Uterus (tissue), 4 donors: ENCODE results near the gene HMSD. TPM values are rescaled to one million over a fixed set of nuclear protein-coding genes. Genes with fewer than 3 reads are reported as not detected.
A peak's percentile ranks its signal among the peaks of the same experiment; 100 is the strongest.

Experiments used
- DNase-seq, 2 donors: peaks; one replicate each; pipeline ENCODE4 v3.0.0-alpha.2; 2019 to 2020
- H3K27ac ChIP-seq, 2 donors: fragments of 200-600 bp; sonication (generic); 1 replicate in 1 of 2; 2 replicates in 1 of 2; pipeline ENCODE4 v1.5.1; 2016 to 2018
- H3K27me3 ChIP-seq, 2 donors: fragments of 200-600 bp; sonication (generic); one replicate each; pipeline ENCODE4 v1.5.1; 2018 to 2019; ENCODE audit warnings: control low read depth in 1 of 2
- H3K36me3 ChIP-seq, 2 donors: fragments of 200-600 bp; sonication (generic); one replicate each; pipeline ENCODE4 v1.5.1; 2019; ENCODE audit warnings: control low read depth in 1 of 2
- H3K4me1 ChIP-seq, 2 donors: fragments of 200-600 bp; sonication (generic); one replicate each; pipeline ENCODE4 v1.5.1; 2018 to 2019; ENCODE audit warnings: control low read depth in 1 of 2
- H3K4me3 ChIP-seq, 2 donors: fragments of 200-600 bp; sonication (generic); 1 replicate in 1 of 2; 2 replicates in 1 of 2; pipeline ENCODE4 v1.5.1; 2018 to 2019; ENCODE audit warnings: mild to moderate bottlenecking in 1 of 2
- H3K9me3 ChIP-seq, 2 donors: fragments of 200-600 bp; sonication (generic); one replicate each; pipeline ENCODE4 v1.5.1; 2019; ENCODE audit warnings: control low read depth in 1 of 2
- POLR2A ChIP-seq, 2 donors: fragments of 450-650 bp; IDR thresholded peaks; one replicate each; pipeline ENCODE4 v1.6.1; 2016; ENCODE audit warnings: antibody characterized with exemption in 2 of 2, mild to moderate bottlenecking in 1 of 2, moderate library complexity in 1 of 2
- intact Hi-C: fragments of 100-400 bp; cut with DNase I; formaldehyde crosslinking; loops from one replicate; pipeline ENCODE4 v1.15.1; 2023; ENCODE audit warnings: low total_unique reads
- total RNA-seq, 4 donors: library from RNA; depleted of rRNA in 3 of 4; stranded (reverse); fragments of >200 nt in 3 of 4; gene quantifications; one replicate each; pipeline versions ENCODE4 v1.1.0 to v1.2.4, GENCODE V29; 2014 to 2023
- TF ChIP-seq, protein P1 (sequence below), 4 experiments: fragments of 200-600 bp in 2 of 4; fragments of 450-650 bp in 2 of 4; sonication (generic) in 2 of 4; IDR thresholded peaks; one replicate each; pipeline ENCODE4 v1.5.1; 2016 to 2019; ENCODE audit warnings: antibody characterized with exemption in 4 of 4, mild to moderate bottlenecking in 2 of 4, moderate library complexity in 1 of 4
- donor health status: DM: yes; HTN: yes; CAD: no.

The HMSD gene
- total RNA-seq, 4 donors from 2014 or later = 0.28 TPM; not detected in 3

DNA sequence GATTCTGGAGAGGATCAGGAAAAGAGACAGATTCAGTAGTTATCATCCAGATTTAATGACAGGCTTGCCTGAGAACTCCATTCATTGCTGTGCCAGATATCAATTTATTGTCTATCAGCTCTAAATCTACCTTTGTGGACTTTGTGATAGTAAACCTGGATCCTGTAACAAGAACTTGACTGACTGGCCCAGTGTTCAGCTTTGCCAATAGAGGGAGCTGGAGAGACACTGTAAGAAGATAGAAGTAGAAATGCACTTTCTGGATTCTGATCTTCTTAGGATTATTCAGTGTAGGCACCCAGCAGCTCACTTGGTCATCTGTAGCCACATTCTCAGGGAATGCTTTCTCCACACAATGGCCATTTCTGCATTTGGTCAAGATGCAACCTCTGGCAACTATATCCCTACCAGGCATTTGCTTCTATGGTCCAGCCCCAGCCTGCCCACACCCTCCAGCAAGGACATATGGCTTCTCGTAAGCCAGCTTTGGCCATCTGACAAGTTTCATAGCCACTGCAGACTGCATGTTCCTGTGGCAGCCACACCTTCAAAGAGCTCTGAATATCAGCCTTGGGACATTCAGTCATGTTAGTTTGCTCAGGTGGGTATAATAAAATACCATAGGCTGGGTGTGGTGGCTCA lies 14.6 kb downstream of the HMSD start:
- no peaks in the 10 kb centered on the region for H3K9me3 ChIP-seq
- peak in 1 of 2 donors; percentile 28 for DNase-seq
- no peaks in the 10 kb centered on the region for H3K36me3 ChIP-seq
- no peaks in the 10 kb centered on the region for H3K4me1 ChIP-seq
- no peak overlapping the region for H3K4me3 ChIP-seq
- H3K27me3 ChIP-seq = no peaks in the 10 kb centered on the region
- TF ChIP-seq, protein P1, sequence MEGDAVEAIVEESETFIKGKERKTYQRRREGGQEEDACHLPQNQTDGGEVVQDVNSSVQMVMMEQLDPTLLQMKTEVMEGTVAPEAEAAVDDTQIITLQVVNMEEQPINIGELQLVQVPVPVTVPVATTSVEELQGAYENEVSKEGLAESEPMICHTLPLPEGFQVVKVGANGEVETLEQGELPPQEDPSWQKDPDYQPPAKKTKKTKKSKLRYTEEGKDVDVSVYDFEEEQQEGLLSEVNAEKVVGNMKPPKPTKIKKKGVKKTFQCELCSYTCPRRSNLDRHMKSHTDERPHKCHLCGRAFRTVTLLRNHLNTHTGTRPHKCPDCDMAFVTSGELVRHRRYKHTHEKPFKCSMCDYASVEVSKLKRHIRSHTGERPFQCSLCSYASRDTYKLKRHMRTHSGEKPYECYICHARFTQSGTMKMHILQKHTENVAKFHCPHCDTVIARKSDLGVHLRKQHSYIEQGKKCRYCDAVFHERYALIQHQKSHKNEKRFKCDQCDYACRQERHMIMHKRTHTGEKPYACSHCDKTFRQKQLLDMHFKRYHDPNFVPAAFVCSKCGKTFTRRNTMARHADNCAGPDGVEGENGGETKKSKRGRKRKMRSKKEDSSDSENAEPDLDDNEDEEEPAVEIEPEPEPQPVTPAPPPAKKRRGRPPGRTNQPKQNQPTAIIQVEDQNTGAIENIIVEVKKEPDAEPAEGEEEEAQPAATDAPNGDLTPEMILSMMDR (IDR thresholded peaks at IDR 0.05) = peak; percentile 50 to 56 (median 54)
- no peak for TF ChIP-seq POLR2A (IDR thresholded peaks at IDR 0.05)
- intact Hi-C loops = no loop called here
- H3K27ac ChIP-seq = no peak overlapping the region

DNA sequence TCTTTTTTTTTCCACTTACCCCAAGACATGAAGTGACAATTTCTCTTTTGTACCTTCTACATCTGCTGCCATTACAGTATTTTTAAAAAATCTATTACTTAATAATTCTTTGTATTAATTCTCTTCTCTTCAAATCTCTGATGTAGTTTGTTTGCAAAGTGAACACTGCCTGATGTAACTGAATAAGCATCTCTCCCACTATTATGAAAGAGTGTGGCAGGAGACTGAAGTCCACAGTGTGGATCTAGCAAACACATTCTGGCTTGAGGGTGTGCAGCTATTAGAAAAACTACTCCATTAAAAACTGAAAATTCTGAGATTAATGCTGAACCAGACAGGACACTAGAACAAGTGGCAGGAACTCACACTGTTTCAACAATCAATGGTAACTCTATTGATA lies 15.8 kb downstream of the HMSD start:
- H3K4me1 ChIP-seq = no peaks in the 10 kb centered on the region

DNA sequence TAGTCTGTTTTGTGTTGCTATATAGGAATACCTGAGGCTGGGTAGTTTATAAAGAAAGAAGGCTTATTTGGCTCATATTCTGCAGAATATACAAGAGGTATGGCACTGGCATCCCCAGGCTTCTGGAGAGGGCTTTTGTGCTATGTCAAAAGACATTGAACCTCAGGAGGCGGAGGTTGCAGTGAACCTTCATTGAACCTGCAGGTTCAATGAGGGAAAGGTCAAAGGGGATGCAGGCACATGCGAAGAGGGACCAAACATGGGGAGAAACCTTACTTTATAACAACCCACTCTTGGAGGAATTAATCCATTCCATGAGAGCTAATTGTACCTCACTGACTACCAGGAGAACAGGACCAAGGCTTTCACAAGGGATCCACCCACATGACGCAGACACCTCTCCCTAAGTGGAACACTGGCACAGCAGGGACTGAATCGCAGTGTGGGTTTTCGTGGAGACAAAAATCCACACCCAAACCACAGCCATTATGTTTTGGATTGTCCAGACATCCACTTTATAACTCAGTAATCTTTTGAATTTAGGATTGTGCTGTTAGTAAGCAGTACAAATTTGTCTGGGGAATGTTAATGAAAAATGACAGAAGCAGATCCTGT lies 16.7 kb downstream of the HMSD start:
- H3K36me3 ChIP-seq = no peaks in the 10 kb centered on the region
- H3K4me1 ChIP-seq = no peaks in the 10 kb centered on the region
- no peak overlapping the region for H3K27ac ChIP-seq
- H3K27me3 ChIP-seq = no peaks in the 10 kb centered on the region
- no peak for DNase-seq
- no peaks in the 10 kb centered on the region for H3K9me3 ChIP-seq
- TF ChIP-seq, protein P1 (IDR thresholded peaks at IDR 0.05) = no peak
- no peak for TF ChIP-seq POLR2A (IDR thresholded peaks at IDR 0.05)
- intact Hi-C loops = no loop called here
- H3K4me3 ChIP-seq = no peak overlapping the region

More for the DNA sequence above, 15.8 kb downstream of the HMSD start:
- no peak for DNase-seq
- no peak overlapping the region for H3K27ac ChIP-seq
- intact Hi-C loops = no loop called here
- no peaks in the 10 kb centered on the region for H3K27me3 ChIP-seq
- H3K9me3 ChIP-seq = no peaks in the 10 kb centered on the region
- H3K4me3 ChIP-seq = no peak overlapping the region
- TF ChIP-seq POLR2A (IDR thresholded peaks at IDR 0.05) = no peak
- TF ChIP-seq, protein P1 (IDR thresholded peaks at IDR 0.05) = no peak
- H3K36me3 ChIP-seq = no peaks in the 10 kb centered on the region

DNA sequence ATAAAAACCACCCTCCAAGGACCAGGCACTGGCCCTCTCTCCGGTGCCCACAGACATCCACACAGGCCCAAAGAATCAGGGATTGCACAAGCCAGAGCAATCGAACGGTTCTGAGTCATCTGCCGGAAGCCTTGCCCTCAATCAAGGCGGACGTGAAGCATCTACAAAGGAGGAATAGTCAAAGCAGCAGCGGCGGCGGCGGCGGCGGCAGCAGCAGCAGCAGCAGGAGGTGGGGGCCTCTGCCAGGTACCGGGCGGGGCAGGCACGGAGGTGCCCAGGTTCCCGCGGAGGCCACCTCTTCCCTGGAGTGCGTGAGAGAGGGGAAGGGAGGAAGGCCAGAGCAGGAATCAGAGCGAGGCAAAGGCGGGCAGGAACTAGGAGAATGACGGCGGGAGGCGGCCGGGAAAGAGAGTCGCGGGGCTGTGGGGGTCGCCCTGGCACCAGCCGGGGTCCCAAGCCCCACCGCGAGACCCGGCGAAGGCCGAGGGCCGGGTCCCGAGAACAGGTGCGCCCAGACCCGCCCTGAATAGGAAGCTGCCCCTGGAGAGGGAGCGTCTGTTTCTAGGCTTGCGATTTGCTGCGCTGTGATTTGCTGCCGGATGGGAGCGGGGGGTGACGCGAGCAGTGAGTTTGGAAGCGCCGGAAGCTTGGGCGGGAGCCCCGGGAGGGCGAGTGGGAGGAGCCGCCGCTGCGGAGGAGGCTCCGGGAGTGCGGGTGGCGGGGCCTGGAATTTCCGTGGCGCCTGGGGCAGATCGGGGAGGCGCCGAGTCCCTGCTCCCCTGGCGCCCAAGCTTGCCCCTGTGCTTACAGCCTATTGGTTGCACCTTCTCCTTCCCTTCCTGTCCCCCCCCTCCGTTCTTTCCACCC lies 21.1 kb downstream of the HMSD start, which contains the start of gene SERPINB8:
SERPINB8 (plus strand) TSS at position 140 of the 867 bp plus-strand sequence. CDS start 8,228 bp downstream, outside the sequence.
- peak; percentile 90 for DNase-seq
- Histone ChIP-seq H3K36me3 (no peaks in the 10 kb centered on the region), H3K27me3 (no peaks in the 10 kb centered on the region), H3K4me3 (peak within 1 kb of the TSS; percentile 70 to 80), H3K9me3 (no peaks in the 10 kb centered on the region), H3K4me1 (no peaks in the 10 kb centered on the region), H3K27ac (peak within 1 kb of the TSS; percentile 84 to 94)
- TF ChIP-seq, protein P1 (IDR thresholded peaks at IDR 0.05) = no peak
- TF ChIP-seq POLR2A (IDR thresholded peaks at IDR 0.05) = peak; percentile 50 to 85
- intact Hi-C loops = no loop called here
